ENCODE data around the gene CPZ. TPM values are rescaled to one million over a fixed set of nuclear protein-coding genes. Genes with fewer than 3 reads are reported as not detected.

The CPZ gene
- total RNA-seq, 1 experiment from 2014 or later = 37.3 TPM

- Histone ChIP-seq H3K14ac (ENCODE audit: insufficient read depth, low read length) (no peak overlapping the region), H3K23me2 (ENCODE audit: insufficient read length, low read depth, low read length, poor library complexity, severe bottlenecking) (peaks cover 8% of the 10 kb centered on the region), H2BK5ac (ENCODE audit: insufficient read length, low read length) (no peak overlapping the region), H3K27ac (ENCODE audit: insufficient read length, low read depth, low read length) (no peak overlapping the region), H3K18ac (ENCODE audit: insufficient read length, low read depth, low read length) (no peak overlapping the region), H3K9me3 (ENCODE audit: control insufficient read depth, low read depth, low read length) (no peaks in the 10 kb centered on the region), H3K23ac (ENCODE audit: insufficient read length, low read depth, low read length) (no peak overlapping the region), H4K20me1 (ENCODE audit: control insufficient read depth, insufficient read depth, insufficient read length) (no peaks in the 10 kb centered on the region), H4K5ac (ENCODE audit: insufficient read length, low read depth, low read length) (no peak overlapping the region), H2BK12ac (ENCODE audit: insufficient read length, low read depth, low read length) (no peak overlapping the region), H4K8ac (replicated peaks; ENCODE audit: insufficient read length, low read depth, low read length) (no peak overlapping the region), H3K4me2 (ENCODE audit: insufficient read depth, insufficient read length, low read length) (no peak overlapping the region), H3K4me1 (ENCODE audit: insufficient read depth, low read length) (no peaks in the 10 kb centered on the region; the same call in 1 of the 2 replicates), H3K56ac (ENCODE audit: insufficient read length, low read depth, low read length) (no peak overlapping the region), H3K4ac (ENCODE audit: low read depth, low read length) (no peak overlapping the region), H2BK20ac (ENCODE audit: low read depth, low read length, poor library complexity, severe bottlenecking) (no peak overlapping the region), H2AK5ac (ENCODE audit: insufficient read length, low read length) (no peak overlapping the region), H4K91ac (ENCODE audit: insufficient read length, low read depth, low read length) (no peak overlapping the region), H3T11ph (ENCODE audit: low read length) (no peak overlapping the region), H2BK120ac (ENCODE audit: low read depth, low read length, poor library complexity, severe bottlenecking) (no peak overlapping the region), H3K9ac (ENCODE audit: extremely low read depth, insufficient read length, low read length) (no peak overlapping the region), H3K79me1 (ENCODE audit: insufficient read depth, low read depth, low read length, poor library complexity, severe bottlenecking) (no peaks in the 10 kb centered on the region), H2AFZ (ENCODE audit: low read length) (no peak overlapping the region), H3K79me2 (ENCODE audit: insufficient read depth, low read length) (no peaks in the 10 kb centered on the region), H2BK15ac (ENCODE audit: low read depth, low read length) (no peak overlapping the region), H3K27me3 (ENCODE audit: insufficient read depth, low read length) (no peaks in the 10 kb centered on the region)
- Mint-ChIP-seq H3K4me1 (peaks cover 43 to 50% of the 10 kb centered on the region in 2 experiments), H3K9me3 (no peaks in the 10 kb centered on the region), H3K27ac (no peak overlapping the region; a peak in 1 of 7 replicates), H3K27me3 (ENCODE audit: low read depth) (peaks cover 9% of the 10 kb centered on the region), H3K36me3 (ENCODE audit: insufficient read depth in 1 of 3, low read depth in 3 of 3) (no peaks in the 10 kb centered on the region; a peak in 2 of 7 replicates), H3K4me3 (no peak overlapping the region)
- DNase-seq = no peak
- WGBS (ENCODE audit: extremely low coverage, insufficient read length, low lambda C conversion rate) = no CpG with 5 or more reads among the region's 9 CpGs
- TF ChIP-seq CTCF (conservative IDR thresholded peaks at IDR 0.05) = no peak
Observed at GRCh38 chr4:8591114-8591513, 1.5 kb upstream of the CPZ start.
